ENCODE measurements around the gene ZNF407.
A peak's percentile ranks its signal among the peaks of the same experiment; 100 is the strongest.

The ZNF407 gene

DNA sequence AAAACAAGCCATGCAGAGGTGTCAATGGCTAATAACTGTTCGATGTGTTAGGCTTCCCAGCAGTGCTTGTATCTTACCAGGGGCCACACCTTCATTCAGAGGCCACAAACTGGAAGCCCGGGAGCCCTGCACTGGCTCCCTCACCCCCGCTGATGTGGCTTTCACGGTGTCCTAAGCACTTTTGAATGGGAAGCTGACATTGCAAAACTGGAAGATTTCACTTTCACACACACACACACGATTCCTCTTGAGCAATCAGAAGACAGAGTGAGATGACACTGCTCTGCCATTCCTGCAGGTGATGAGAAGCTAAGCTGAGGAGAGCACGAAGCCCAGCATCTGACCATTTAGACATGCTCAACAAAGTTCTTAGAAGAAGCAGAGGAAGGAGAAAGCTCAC lies 8.6 kb upstream of the ZNF407 start:
- TF ChIP-seq, protein P1, sequence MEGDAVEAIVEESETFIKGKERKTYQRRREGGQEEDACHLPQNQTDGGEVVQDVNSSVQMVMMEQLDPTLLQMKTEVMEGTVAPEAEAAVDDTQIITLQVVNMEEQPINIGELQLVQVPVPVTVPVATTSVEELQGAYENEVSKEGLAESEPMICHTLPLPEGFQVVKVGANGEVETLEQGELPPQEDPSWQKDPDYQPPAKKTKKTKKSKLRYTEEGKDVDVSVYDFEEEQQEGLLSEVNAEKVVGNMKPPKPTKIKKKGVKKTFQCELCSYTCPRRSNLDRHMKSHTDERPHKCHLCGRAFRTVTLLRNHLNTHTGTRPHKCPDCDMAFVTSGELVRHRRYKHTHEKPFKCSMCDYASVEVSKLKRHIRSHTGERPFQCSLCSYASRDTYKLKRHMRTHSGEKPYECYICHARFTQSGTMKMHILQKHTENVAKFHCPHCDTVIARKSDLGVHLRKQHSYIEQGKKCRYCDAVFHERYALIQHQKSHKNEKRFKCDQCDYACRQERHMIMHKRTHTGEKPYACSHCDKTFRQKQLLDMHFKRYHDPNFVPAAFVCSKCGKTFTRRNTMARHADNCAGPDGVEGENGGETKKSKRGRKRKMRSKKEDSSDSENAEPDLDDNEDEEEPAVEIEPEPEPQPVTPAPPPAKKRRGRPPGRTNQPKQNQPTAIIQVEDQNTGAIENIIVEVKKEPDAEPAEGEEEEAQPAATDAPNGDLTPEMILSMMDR (conservative IDR thresholded peaks at IDR 0.05), result no peak
- H3K27ac ChIP-seq, result no peak overlapping the region

DNA sequence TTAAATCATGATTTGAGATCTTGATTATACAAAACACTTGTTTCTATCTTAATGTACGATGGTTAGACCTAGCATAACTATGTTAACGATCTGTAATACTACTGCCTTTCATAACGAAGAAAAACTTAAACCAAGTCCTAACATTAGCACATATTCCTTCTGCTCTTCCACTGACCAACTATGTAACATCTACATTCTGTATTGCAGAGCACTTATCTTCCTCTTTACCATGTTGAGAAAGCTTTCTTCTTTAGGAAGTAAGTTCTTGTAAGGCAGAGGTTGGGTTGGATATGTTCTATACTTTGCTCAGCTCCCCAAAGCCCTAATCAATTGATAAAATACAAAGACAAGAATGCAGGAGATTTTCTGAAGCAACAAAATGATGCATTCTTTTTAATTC lies 7.9 kb upstream of the ZNF407 start:
- TF ChIP-seq, protein P1 (conservative IDR thresholded peaks at IDR 0.05), result no peak
- no peak overlapping the region for H3K27ac ChIP-seq

DNA sequence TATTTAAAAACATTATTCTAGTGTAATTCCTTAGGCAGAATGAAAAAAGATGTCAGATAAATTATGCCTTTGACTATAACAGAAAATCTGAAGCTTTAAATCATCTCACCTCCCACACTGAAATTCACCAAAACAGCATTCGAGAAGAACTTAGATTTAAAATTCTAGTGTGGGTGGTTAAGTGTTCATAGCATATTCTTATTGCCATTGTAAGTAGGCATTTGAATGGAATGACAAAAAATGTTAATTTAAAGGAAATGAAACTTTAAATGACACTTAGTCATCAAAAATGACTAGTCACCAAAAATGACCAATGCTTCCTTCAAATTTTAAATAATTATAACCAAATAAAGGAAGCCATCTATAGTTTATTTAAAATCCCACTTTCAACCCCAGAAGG lies 7.0 kb upstream of the ZNF407 start:
- H3K27ac ChIP-seq, result no peak overlapping the region
- TF ChIP-seq, protein P1 (conservative IDR thresholded peaks at IDR 0.05), result no peak

DNA sequence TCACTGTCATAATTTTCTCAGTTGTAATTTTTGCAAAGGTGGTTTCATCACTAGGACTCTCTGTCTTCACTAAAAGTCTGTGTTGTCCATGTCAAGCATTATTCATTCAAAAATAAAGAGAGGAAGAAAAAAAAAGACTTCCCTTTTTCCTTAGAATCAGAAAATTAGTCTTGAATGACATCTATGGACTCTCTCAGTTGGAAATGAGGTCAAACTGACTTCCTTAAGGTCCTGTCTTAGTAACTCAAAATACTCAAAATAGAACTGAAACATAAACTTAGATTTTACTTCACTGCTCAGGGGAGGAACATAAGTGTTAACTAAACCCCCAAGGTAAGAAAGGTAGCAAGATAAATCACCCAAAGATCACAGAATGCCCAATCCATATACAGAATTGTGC lies 2.2 kb upstream of the ZNF407 start:
- TF ChIP-seq, protein P1 (conservative IDR thresholded peaks at IDR 0.05), result no peak

DNA sequence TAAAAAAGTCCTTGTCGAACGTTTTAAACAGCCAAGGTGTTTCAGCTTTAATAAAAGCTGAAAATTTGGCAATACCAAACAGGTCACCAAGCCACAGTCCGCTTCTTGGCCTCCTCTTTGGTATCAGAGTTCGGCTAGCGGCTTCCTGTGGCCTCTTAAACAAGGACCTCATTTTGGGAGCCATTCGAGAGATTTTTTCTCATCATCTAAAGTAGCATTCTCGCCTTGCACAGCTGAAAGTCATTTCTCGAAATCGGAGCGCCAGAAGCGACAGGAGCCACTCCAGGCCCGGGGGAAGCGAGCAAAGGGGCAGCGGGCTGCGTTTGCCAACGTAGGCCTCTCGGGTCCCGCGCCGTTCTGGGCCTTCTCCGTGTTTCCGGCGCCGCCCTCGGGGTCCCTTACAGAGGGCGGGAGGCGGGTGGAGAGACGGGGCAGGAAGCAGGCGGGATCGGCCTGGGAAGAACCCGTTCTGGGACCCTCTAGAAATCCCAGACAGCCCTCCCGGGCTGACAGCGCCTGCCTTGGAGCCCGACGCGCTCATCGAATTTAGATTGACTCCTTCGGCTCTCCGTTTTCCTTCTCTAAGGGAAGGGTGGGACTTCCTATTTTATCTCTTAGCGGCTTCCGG lies 522 bp upstream of the ZNF407 start:
- TF ChIP-seq, protein P1 (conservative IDR thresholded peaks at IDR 0.05), result no peak
- H3K27ac ChIP-seq, result peak overlapping the region; percentile 97

More for the DNA sequence above, 2.2 kb upstream of the ZNF407 start:
- H3K27ac ChIP-seq, result no peak overlapping the region

DNA sequence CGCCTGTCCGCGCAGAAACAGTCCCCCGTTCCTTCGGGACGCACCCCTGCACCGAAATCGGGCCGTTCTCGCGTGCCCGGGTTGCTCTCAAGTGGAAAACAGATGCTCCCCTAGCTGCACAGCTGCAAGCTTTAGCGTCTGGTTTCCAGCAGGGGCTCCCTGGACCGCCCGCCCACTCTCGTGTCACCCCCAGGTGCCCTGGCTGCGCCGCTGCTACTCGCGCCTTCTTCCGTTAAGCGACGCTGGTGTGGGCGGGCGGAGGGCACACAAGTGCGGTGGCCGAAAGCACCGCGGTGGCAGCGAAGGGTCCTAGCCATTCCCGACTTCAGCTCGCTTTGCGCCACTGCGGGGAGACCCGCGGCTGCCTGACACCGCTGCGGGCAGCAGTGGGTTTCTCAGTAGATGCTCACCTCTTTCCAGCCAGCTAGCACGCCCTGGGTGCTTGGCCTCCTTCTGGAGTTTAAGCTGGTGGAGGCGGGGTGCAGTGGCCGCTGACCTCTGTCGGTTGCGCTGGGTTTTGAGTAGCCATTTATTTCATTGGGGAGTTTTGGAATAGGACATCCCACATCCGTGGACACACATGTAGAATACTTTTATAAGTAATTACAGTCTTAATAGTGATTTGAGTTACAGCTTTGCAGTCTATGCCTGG lies 806 bp downstream of the ZNF407 start:
- TF ChIP-seq, protein P1 (conservative IDR thresholded peaks at IDR 0.05), result no peak; the same call in 1 of the 2 replicates
- H3K27ac ChIP-seq, result peak overlapping the region; percentile 97

DNA sequence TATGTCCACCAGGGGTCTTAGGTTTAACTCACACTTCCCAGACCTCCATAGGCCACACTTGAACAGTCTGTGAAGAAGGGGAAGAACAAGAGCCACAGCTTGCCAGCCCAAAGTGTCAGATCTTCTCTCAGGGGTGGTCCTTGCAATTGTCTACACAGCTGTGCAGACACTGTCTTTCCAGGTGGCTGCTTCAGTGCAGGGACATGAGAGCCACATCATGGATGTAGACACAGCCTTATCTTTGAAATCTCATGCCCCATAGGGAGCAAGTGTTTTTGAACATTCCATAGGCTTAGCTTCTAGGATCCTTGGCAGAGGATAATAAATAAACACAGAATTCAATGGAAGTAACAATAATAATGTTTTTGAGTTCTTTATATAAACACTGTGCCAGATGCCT lies 6.7 kb downstream of the ZNF407 start:
- H3K27ac ChIP-seq, result no peak overlapping the region
- TF ChIP-seq, protein P1 (conservative IDR thresholded peaks at IDR 0.05), result no peak
